Astrocyte of the hippocampus (primary cell): ENCODE results near the gene SDS.
A peak's percentile ranks its signal among the peaks of the same experiment; 100 is the strongest.
"Not testable (repeated sequence)": the region's sequence is repeated elsewhere in the genome, so short reads cannot be mapped to it uniquely, and the experiment has no call there.

Source experiments
- DNase-seq: peaks from one replicate; pipeline ENCODE4 v3.0.0; 2011; ENCODE audit warnings: low read depth, low spot score

SDS gene

GRCh38 chr12:113378291-113378690 lies 25.4 kb downstream of the SDS start:
- DNase-seq: no peak

GRCh38 chr12:113374823-113375428 lies 28.8 kb downstream of the SDS start:
- no peak for DNase-seq

GRCh38 chr12:113373969-113374368 lies 29.7 kb downstream of the SDS start:
- DNase-seq: no peak

GRCh38 chr12:113373440-113373839 lies 30.2 kb downstream of the SDS start:
- no peak for DNase-seq

- no peak for DNase-seq
Measured at GRCh38 chr12:113372371-113372770, 31.3 kb downstream of the SDS start.

GRCh38 chr12:113371808-113372207 lies 31.9 kb downstream of the SDS start:
- no peak for DNase-seq

- no peak for DNase-seq
Measured at GRCh38 chr12:113370923-113371682, 32.6 kb downstream of the SDS start.

GRCh38 chr12:113369391-113369985 lies 34.2 kb downstream of the SDS start:
- DNase-seq: no peak

- DNase-seq: no peak
Measured at GRCh38 chr12:113368331-113368730, 35.4 kb downstream of the SDS start.

GRCh38 chr12:113366827-113367226 lies 36.9 kb downstream of the SDS start:
- peak; percentile 47 for DNase-seq

- no peak for DNase-seq
Measured at GRCh38 chr12:113365639-113366395, 37.9 kb downstream of the SDS start.

- DNase-seq: no peak
Measured at GRCh38 chr12:113364698-113365097, 39.0 kb downstream of the SDS start.

GRCh38 chr12:113361574-113362370 lies 41.9 kb downstream of the SDS start:
- no peak for DNase-seq

- peak; percentile 38 for DNase-seq
Measured at GRCh38 chr12:113359939-113360748, 43.5 kb downstream of the SDS start.

GRCh38 chr12:113359133-113359938 lies 44.4 kb downstream of the SDS start:
- peak; percentile 36 for DNase-seq

GRCh38 chr12:113358381-113359132 lies 45.1 kb downstream of the SDS start, which contains the start of gene PLBD2:
Gene PLBD2 (plus strand): TSS chr12:113358587. CDS start chr12:113358601, 14 bp downstream.
- DNase-seq: peak; percentile 98

- not testable (repeated sequence) for DNase-seq
Measured at GRCh38 chr12:113354192-113354591, 49.5 kb downstream of the SDS start.

GRCh38 chr12:113351089-113351488 lies 52.6 kb downstream of the SDS start:
- DNase-seq: no peak
